Thyroid gland (tissue), 4 donors: ENCODE data around the gene TTI1. TPM values are rescaled to one million over a fixed set of nuclear protein-coding genes. Genes with fewer than 3 reads are reported as not detected.

Experiments
- DNase-seq, 2 donors: peaks; one replicate each; pipeline ENCODE4 v3.0.0-alpha.2; 2019
- H3K27ac ChIP-seq, 3 donors: fragments of 200-600 bp; sonication (generic); 1 replicate in 2 of 3; 2 replicates in 1 of 3; pipeline ENCODE4 v1.5.1; 2016 to 2019; ENCODE audit warnings: mild to moderate bottlenecking in 1 of 3, moderate library complexity in 1 of 3
- H3K27me3 ChIP-seq: fragments of 200-600 bp; sonication (generic); one replicate; pipeline ENCODE4 v1.5.1; 2019
- H3K36me3 ChIP-seq, 2 donors: fragments of 200-600 bp; sonication (generic); one replicate each; pipeline ENCODE4 v1.5.1; 2016 to 2019
- H3K4me1 ChIP-seq, 2 donors: fragments of 200-600 bp; sonication (generic); one replicate each; pipeline ENCODE4 v1.5.1; 2017 to 2019
- H3K4me3 ChIP-seq, 3 donors: fragments of 200-600 bp; sonication (generic); replicated peaks in 1 of 3; 1 replicate in 2 of 3; 2 replicates in 1 of 3; pipeline ENCODE4 v1.5.1; 2016; ENCODE audit warnings: mild to moderate bottlenecking in 1 of 3
- H3K9me3 ChIP-seq: fragments of 200-600 bp; sonication (generic); one replicate; pipeline ENCODE4 v1.5.1; 2017
- POLR2A ChIP-seq, 2 donors: fragments of 450-650 bp; IDR thresholded peaks; one replicate each; pipeline ENCODE4 v1.6.1; 2017; ENCODE audit warnings: antibody characterized with exemption in 2 of 2, mild to moderate bottlenecking in 2 of 2, moderate library complexity in 1 of 2
- WGBS, 2 donors: methylation state at CpG; one replicate each; pipeline ENCODE4 v1.1.5; 2017; 5-methylcytosine and 5-hydroxymethylcytosine counted together
- intact Hi-C: fragments of 100-400 bp; cut with DNase I; formaldehyde crosslinking; loops from one replicate; pipeline ENCODE4 v1.15.1; 2023
- total RNA-seq, 4 donors: library from RNA; depleted of rRNA; stranded (reverse); fragments of >200 nt; gene quantifications; one replicate each; pipeline ENCODE4 v1.2.3, GENCODE V29; 2016
- TF ChIP-seq, protein P1 (sequence below), 6 experiments: fragments of 200-600 bp in 3 of 6; fragments of 450-650 bp in 3 of 6; sonication (generic) in 3 of 6; IDR thresholded peaks; one replicate each; pipeline ENCODE4 v1.5.1; 2016 to 2019; ENCODE audit warnings: antibody characterized with exemption in 6 of 6, mild to moderate bottlenecking in 2 of 6, inconsistent platforms in 1 of 6, moderate library complexity in 1 of 6

The TTI1 gene
- total RNA-seq, 4 donors from 2014 or later = 23.0 to 45.0 (median 30.1) TPM

GRCh38 chr20:38062890-38063289 is 29.6 kb upstream of the TTI1 start:
- Histone ChIP-seq H3K27ac (no peak overlapping the region), H3K36me3 (peaks cover 42 to 72% of the 10 kb centered on the region in 2 donors), H3K4me3 (no peak overlapping the region), H3K4me1 (no peaks in the 10 kb centered on the region), H3K9me3 (no peaks in the 10 kb centered on the region), H3K27me3 (no peaks in the 10 kb centered on the region)
- TF ChIP-seq POLR2A (IDR thresholded peaks at IDR 0.05) = no peak
- TF ChIP-seq, protein P1, sequence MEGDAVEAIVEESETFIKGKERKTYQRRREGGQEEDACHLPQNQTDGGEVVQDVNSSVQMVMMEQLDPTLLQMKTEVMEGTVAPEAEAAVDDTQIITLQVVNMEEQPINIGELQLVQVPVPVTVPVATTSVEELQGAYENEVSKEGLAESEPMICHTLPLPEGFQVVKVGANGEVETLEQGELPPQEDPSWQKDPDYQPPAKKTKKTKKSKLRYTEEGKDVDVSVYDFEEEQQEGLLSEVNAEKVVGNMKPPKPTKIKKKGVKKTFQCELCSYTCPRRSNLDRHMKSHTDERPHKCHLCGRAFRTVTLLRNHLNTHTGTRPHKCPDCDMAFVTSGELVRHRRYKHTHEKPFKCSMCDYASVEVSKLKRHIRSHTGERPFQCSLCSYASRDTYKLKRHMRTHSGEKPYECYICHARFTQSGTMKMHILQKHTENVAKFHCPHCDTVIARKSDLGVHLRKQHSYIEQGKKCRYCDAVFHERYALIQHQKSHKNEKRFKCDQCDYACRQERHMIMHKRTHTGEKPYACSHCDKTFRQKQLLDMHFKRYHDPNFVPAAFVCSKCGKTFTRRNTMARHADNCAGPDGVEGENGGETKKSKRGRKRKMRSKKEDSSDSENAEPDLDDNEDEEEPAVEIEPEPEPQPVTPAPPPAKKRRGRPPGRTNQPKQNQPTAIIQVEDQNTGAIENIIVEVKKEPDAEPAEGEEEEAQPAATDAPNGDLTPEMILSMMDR (IDR thresholded peaks at IDR 0.05) = no peak
- DNase-seq = no peak
- intact Hi-C loops = no loop called here
- WGBS, 2 donors = 82 to 86% methylated on average over 5 of the region's 5 CpGs

GRCh38 chr20:38061109-38061508 is 27.9 kb upstream of the TTI1 start:
- H3K27me3 ChIP-seq = no peaks in the 10 kb centered on the region
- intact Hi-C loops = no loop called here
- no peaks in the 10 kb centered on the region for H3K9me3 ChIP-seq
- H3K27ac ChIP-seq = no peak overlapping the region
- WGBS, 2 donors = 85 to 86% methylated on average over 4 of the region's 4 CpGs
- TF ChIP-seq POLR2A (IDR thresholded peaks at IDR 0.05) = no peak
- TF ChIP-seq, protein P1 (IDR thresholded peaks at IDR 0.05) = no peak
- no peak overlapping the region for H3K4me3 ChIP-seq
- peaks cover 34 to 56% of the 10 kb centered on the region in 2 donors for H3K36me3 ChIP-seq
- DNase-seq = no peak
- H3K4me1 ChIP-seq = no peaks in the 10 kb centered on the region

DNA sequence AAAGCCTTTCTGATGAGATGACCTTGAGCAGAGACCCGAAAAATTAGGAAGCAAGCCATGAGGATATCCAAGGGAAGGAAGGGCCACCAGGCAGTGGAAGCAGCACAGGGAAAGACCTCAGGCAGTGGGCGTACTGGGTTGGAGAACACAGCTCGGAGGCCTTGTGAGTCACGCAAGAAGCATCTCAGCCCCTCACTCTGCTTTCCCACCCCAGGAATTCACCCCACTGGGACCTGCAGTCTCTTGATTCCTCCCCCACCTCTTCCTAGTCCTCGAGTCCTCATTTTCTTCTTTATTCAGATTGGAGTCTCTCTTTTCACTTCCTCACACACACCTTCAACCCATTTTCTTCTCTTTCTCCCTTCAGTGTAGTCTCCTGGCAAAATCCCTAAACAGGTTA is 27.3 kb upstream of the TTI1 start:
- no peak for DNase-seq
- H3K4me1 ChIP-seq = no peaks in the 10 kb centered on the region
- WGBS, 2 donors = 86 to 88% methylated on average over 5 of the region's 5 CpGs
- H3K36me3 ChIP-seq = peaks cover 29 to 50% of the 10 kb centered on the region in 2 donors
- H3K9me3 ChIP-seq = no peaks in the 10 kb centered on the region
- no peak overlapping the region for H3K27ac ChIP-seq
- H3K4me3 ChIP-seq = no peak overlapping the region
- H3K27me3 ChIP-seq = no peaks in the 10 kb centered on the region
- TF ChIP-seq, protein P1 (IDR thresholded peaks at IDR 0.05) = no peak
- no peak for TF ChIP-seq POLR2A (IDR thresholded peaks at IDR 0.05)
- intact Hi-C loops = no loop called here

- no peak for DNase-seq
- Histone ChIP-seq H3K36me3 (peaks cover 29 to 43% of the 10 kb centered on the region in 2 donors), H3K27ac (no peak overlapping the region)
Observed at GRCh38 chr20:38059832-38060231, 26.6 kb upstream of the TTI1 start.

DNA sequence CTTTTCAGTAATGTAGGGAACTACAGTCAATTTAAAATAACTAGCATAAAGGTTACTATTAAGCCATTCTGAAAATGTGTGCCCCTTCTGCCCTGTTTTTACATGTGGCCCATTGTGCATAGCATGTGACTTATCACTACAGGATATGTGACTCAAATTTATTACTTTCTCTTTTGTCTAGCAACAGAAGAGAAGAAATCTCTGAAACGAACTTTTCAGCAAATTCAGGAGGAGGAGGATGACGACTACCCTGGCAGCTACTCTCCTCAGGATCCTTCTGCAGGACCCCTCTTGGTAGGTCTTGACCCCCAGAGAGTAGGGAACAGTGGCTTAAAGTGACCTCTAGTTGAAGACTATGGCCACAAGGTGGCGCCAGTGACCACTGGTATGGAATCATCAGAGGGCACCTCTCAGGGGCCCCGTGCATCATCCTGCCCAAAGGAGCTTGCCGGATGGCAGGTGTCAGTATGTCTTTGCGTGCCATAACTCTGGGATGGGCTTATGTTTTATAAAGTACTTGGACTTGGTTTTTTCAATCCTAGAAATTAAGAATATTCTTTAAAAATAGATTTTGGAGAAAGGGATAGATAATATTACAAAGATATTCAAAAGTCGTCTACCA is 24.2 kb upstream of the TTI1 start:
- peak; percentile 81 to 87 for DNase-seq
- WGBS, 2 donors = 34 to 40% methylated on average over 7 of the region's 7 CpGs
- intact Hi-C loops = loop anchor here (2.0 to 5.0 kb wide), 2 partner anchors 110 to 165 kb away; partner anchors contain the start of gene TGM2
- H3K27me3 ChIP-seq = no peaks in the 10 kb centered on the region
- TF ChIP-seq, protein P1 (IDR thresholded peaks at IDR 0.05) = peak; percentile 60 to 82 (median 74)
- TF ChIP-seq POLR2A (IDR thresholded peaks at IDR 0.05) = no peak
- no peaks in the 10 kb centered on the region for H3K9me3 ChIP-seq
- peaks cover 20 to 37% of the 10 kb centered on the region in 2 donors for H3K36me3 ChIP-seq
- H3K27ac ChIP-seq = no peak overlapping the region
- H3K4me1 ChIP-seq = no peaks in the 10 kb centered on the region
- no peak overlapping the region for H3K4me3 ChIP-seq

More at GRCh38 chr20:38059832-38060231, 26.6 kb upstream of the TTI1 start:
- Histone ChIP-seq H3K27me3 (no peaks in the 10 kb centered on the region), H3K4me3 (no peak overlapping the region), H3K9me3 (no peaks in the 10 kb centered on the region), H3K4me1 (no peaks in the 10 kb centered on the region)
- no peak for TF ChIP-seq POLR2A (IDR thresholded peaks at IDR 0.05)
- TF ChIP-seq, protein P1 (IDR thresholded peaks at IDR 0.05) = no peak
- WGBS, 2 donors = 88 to 89% methylated on average over 5 of the region's 5 CpGs
- intact Hi-C loops = loop anchor here (5.0 kb wide), 1 partner anchor 107 kb away; the partner anchor contains the start of gene TGM2
